A673 (cell line): Measurements from ENCODE around the gene EXD3. TPM values are rescaled to one million over a fixed set of nuclear protein-coding genes. Genes with fewer than 3 reads are reported as not detected.

Experiments used
- BruUV-seq: library from RNA; stranded (reverse); fragments of 400-500 nt; replicated peaks from 2 replicates; lab custom pipeline; 2021; lab: Mats Ljungman, UMichigan
- CTCF ChIA-PET: fragments of 300-600 bp; sonication (Branson Sonifier 250); formaldehyde crosslinking; loops from one replicate; lab custom pipeline; 2022; ENCODE audit warnings: antibody characterized with exemption; lab: Charles Lee
- POLR2A ChIA-PET: fragments of 300-600 bp; sonication (Branson Sonifier 250); formaldehyde crosslinking; loops from one replicate; lab custom pipeline; 2022; ENCODE audit warnings: antibody characterized with exemption; ENCODE audit not compliant: low non-redundant PET; lab: Charles Lee
- DNase-seq: peaks from one replicate; pipeline ENCODE4 v3.0.0-alpha.2; 2015; ENCODE audit warnings: low spot score
- H3K27ac ChIP-seq: fragments of 200-600 bp; sonication (generic); 2 replicates; pipeline ENCODE4 v1.5.1; 2016; ENCODE audit warnings: mixed run types, low read depth, mild to moderate bottlenecking, mixed read lengths, antibody characterized with exemption, low read length; ENCODE audit not compliant: poor library complexity, severe bottlenecking
- H3K27me3 ChIP-seq: fragments of 200-600 bp; sonication (generic); replicated peaks from 2 replicates; pipeline ENCODE4 v1.6.1; 2017; ENCODE audit warnings: mixed run types, low read depth, mild to moderate bottlenecking, mixed read lengths, antibody characterized with exemption, low read length; ENCODE audit not compliant: insufficient read depth, poor library complexity
- H3K36me3 ChIP-seq: fragments of 200-600 bp; sonication (generic); 2 replicates; pipeline ENCODE4 v1.6.1; 2016; ENCODE audit warnings: mixed run types, mild to moderate bottlenecking, mixed read lengths, antibody characterized with exemption, low read length; ENCODE audit not compliant: insufficient read depth, poor library complexity, severe bottlenecking
- H3K4me1 ChIP-seq: fragments of 200-600 bp; sonication (generic); 2 replicates; pipeline ENCODE4 v1.6.1; 2017; ENCODE audit warnings: mixed run types, mild to moderate bottlenecking, mixed read lengths, antibody characterized with exemption, low read length; ENCODE audit not compliant: insufficient read depth, poor library complexity, severe bottlenecking
- H3K4me3 ChIP-seq: fragments of 200-600 bp; sonication (generic); 2 replicates; pipeline ENCODE4 v1.5.1; 2016; ENCODE audit warnings: low read depth, mixed run types, mild to moderate bottlenecking, mixed read lengths, low read length; ENCODE audit not compliant: poor library complexity, severe bottlenecking
- H3K9me3 ChIP-seq: fragments of 200-600 bp; sonication (generic); 2 replicates; pipeline ENCODE4 v1.6.1; 2016; ENCODE audit warnings: mixed run types, low read depth, mild to moderate bottlenecking, mixed read lengths, antibody characterized with exemption, low read length; ENCODE audit not compliant: poor library complexity, severe bottlenecking
- CTCF ChIP-seq: fragments of 300-800, 200-600 bp; sonication (generic); conservative IDR thresholded peaks from 2 replicates; pipeline ENCODE4 v1.5.1; 2017; ENCODE audit warnings: low read depth, mild to moderate bottlenecking, antibody characterized with exemption, low read length, moderate library complexity, mixed read lengths
- EZH2 ChIP-seq: fragments of 200-600 bp; sonication (generic); IDR thresholded peaks from 2 replicates; pipeline ENCODE4 v1.6.1; 2017; ENCODE audit warnings: borderline replicate concordance, low read depth, mild to moderate bottlenecking, mixed read lengths, antibody characterized with exemption, low read length; ENCODE audit not compliant: poor library complexity, severe bottlenecking
- intact Hi-C: fragments of 100-400 bp; cut with micrococcal nuclease; formaldehyde crosslinking; loops from one replicate; pipeline ENCODE4 v1.10.0; 2022; ENCODE audit not compliant: unreplicated experiment
- total RNA-seq: library from RNA; stranded (reverse); gene quantifications from 2 replicates; pipeline ENCODE4 v1.2.3, GENCODE V29; 2021

Gene EXD3
- total RNA-seq, 1 experiment from 2014 or later, result 6.3 TPM

GRCh38 chr9:137304383-137305059 is 118.4 kb downstream of the EXD3 start:
- BruUV-seq, result no TSS peak
- Histone ChIP-seq H3K27ac (peak overlapping the region; percentile 38), H3K4me1 (peaks cover 51% of the 10 kb centered on the region), H3K9me3 (no peaks in the 10 kb centered on the region), H3K36me3 (no peaks in the 10 kb centered on the region), H3K4me3 (no peak overlapping the region), H3K27me3 (no peaks in the 10 kb centered on the region)
- ChIA-PET CTCF (interaction anchor here (0.6 kb wide), 1 partner anchor 18 kb away, joined by 3 read pairs; no protein-coding TSS in a partner anchor), POLR2A (no interaction called here)
- no peak for DNase-seq
- intact Hi-C loops, result no loop called here
- TF ChIP-seq CTCF, result no peak
- no peak for TF ChIP-seq EZH2

DNA sequence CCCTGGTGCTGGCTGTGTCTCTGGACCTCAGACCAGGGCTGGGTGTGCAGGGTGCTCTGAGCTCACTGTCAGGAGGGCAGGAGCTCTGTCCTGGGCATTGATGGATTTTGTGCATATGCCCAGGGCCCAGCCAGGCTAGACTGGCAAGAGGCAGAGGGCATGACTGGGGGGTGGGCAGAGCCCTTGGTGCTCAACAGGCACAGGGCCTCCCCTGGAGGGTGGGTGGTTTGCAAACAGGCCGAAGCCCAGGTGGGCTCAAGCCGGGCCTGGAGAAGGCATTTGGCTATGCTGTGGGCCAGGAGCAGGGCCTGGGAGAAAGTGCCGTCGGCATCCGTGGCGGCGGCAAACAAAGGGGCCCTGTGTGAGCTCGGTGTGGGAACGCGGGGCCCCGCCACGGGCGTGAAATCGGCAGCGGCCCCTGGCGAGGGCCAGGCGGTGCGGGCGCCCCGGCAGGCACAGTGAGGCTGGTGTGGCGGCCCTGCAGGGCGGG is 119.0 kb downstream of the EXD3 start:
- CTCF ChIA-PET, result no interaction called here
- DNase-seq, result no peak
- no peak for TF ChIP-seq EZH2
- no peak for TF ChIP-seq CTCF

GRCh38 chr9:137303151-137303892 is 119.6 kb downstream of the EXD3 start:
- POLR2A ChIA-PET, result no interaction called here
- no TSS peak for BruUV-seq
- Histone ChIP-seq H3K9me3 (no peaks in the 10 kb centered on the region), H3K4me1 (peaks cover 54% of the 10 kb centered on the region), H3K4me3 (peak overlapping the region; percentile 36), H3K27me3 (no peaks in the 10 kb centered on the region), H3K36me3 (no peaks in the 10 kb centered on the region), H3K27ac (peak overlapping the region; percentile 70)
- CTCF ChIA-PET, result interaction anchor here (0.6 kb wide), 1 partner anchor 96 kb away, joined by 4 read pairs; no protein-coding TSS in a partner anchor
- peak; percentile 69 for DNase-seq
- intact Hi-C loops, result no loop called here
- no peak for TF ChIP-seq EZH2

More for the DNA sequence above, 119.0 kb downstream of the EXD3 start:
- POLR2A ChIA-PET, result no interaction called here
- no TSS peak for BruUV-seq
- Histone ChIP-seq H3K4me1 (peaks cover 54% of the 10 kb centered on the region), H3K36me3 (no peaks in the 10 kb centered on the region), H3K4me3 (no peak overlapping the region), H3K27ac (peak overlapping the region; percentile 70), H3K9me3 (no peaks in the 10 kb centered on the region), H3K27me3 (no peaks in the 10 kb centered on the region)
- intact Hi-C loops, result no loop called here
